CD4-positive, alpha-beta T cell (primary cell): Measurements from ENCODE around the gene NACA2. TPM values are rescaled to one million over a fixed set of nuclear protein-coding genes. Genes with fewer than 3 reads are reported as not detected.

Experiments
- ATAC-seq: fragments of 200-7000 bp; cut with Tn5 transposase; one replicate; pipeline ENCODE4 v1.10.0; 2022; ENCODE audit warnings: mild to moderate bottlenecking; ENCODE audit not compliant: poor library complexity
- CTCF ChIA-PET: fragments of 350-600 bp; sonication (Branson Sonifier 250); formaldehyde crosslinking; loops from one replicate; lab custom pipeline; 2021; ENCODE audit warnings: antibody characterized with exemption, inconsistent platforms; lab: Charles Lee
- POLR2A ChIA-PET: fragments of 350-600 bp; sonication (Branson Sonifier 250); formaldehyde crosslinking; loops from one replicate; lab custom pipeline; 2021; ENCODE audit warnings: antibody characterized with exemption, inconsistent platforms; lab: Charles Lee
- DNase-seq, 14 experiments: peaks; one replicate each; pipeline ENCODE4 v3.0.0-alpha.2; 2013 to 2020; ENCODE audit warnings: mixed read lengths in 2 of 14
- H3K27ac ChIP-seq, 2 donors: one replicate each; pipeline versions ENCODE4 v1.5.1 to v1.7.0; 2013; ENCODE audit warnings: low read length in 2 of 2, low read depth in 1 of 2, mild to moderate bottlenecking in 1 of 2
- H3K27me3 ChIP-seq, 2 experiments: 1 replicate in 1 of 2; 2 replicates in 1 of 2; pipeline versions ENCODE4 v1.6.1 to v1.7.0; 2013; ENCODE audit warnings: low read length in 2 of 2, control low read depth in 1 of 2, mild to moderate bottlenecking in 1 of 2, moderate library complexity in 1 of 2; ENCODE audit not compliant: insufficient read depth in 2 of 2, control insufficient read depth in 1 of 2
- H3K36me3 ChIP-seq: one replicate; pipeline ENCODE4 v1.6.1; 2013; ENCODE audit warnings: low read length, control low read depth; ENCODE audit not compliant: insufficient read depth
- H3K4me1 ChIP-seq: one replicate; pipeline ENCODE4 v1.6.1; 2013; ENCODE audit warnings: low read length, control low read depth; ENCODE audit not compliant: insufficient read depth
- H3K4me3 ChIP-seq: one replicate; pipeline ENCODE4 v1.5.1; 2013; ENCODE audit warnings: mild to moderate bottlenecking, low read length, moderate library complexity
- H3K9me3 ChIP-seq, 2 experiments: 1 replicate in 1 of 2; 2 replicates in 1 of 2; pipeline versions ENCODE4 v1.6.1 to v1.7.0; 2013; ENCODE audit warnings: low read length in 2 of 2, mild to moderate bottlenecking in 2 of 2, control low read depth in 1 of 2, moderate library complexity in 1 of 2; ENCODE audit not compliant: control insufficient read depth in 1 of 2, insufficient read depth in 1 of 2
- H3K27ac Mint-ChIP-seq: one replicate; pipeline ENCODE4 v1.8.0; 2020; ENCODE audit warnings: mixed read lengths
- H3K27me3 Mint-ChIP-seq: one replicate; pipeline ENCODE4 v1.8.0; 2021; ENCODE audit warnings: mixed read lengths
- H3K36me3 Mint-ChIP-seq: one replicate; pipeline ENCODE4 v1.8.0; 2021; ENCODE audit warnings: low read depth, mixed read lengths
- H3K4me1 Mint-ChIP-seq: one replicate; pipeline ENCODE4 v1.8.0; 2021; ENCODE audit warnings: low read depth, mixed read lengths
- H3K4me3 Mint-ChIP-seq: one replicate; pipeline ENCODE4 v1.8.0; 2020; ENCODE audit warnings: mild to moderate bottlenecking, mixed read lengths
- H3K9me3 Mint-ChIP-seq: one replicate; pipeline ENCODE4 v1.8.0; 2020; ENCODE audit warnings: mixed read lengths
- intact Hi-C, 2 experiments: fragments of 100-400 bp; cut with DNase I in 1 of 2; cut with micrococcal nuclease in 1 of 2; formaldehyde crosslinking; loops; one replicate each; pipeline versions ENCODE4 v1.15.1 to v1.9.0; 2023 to 2025; cut with DNase I, micrococcal nuclease
- total RNA-seq, 174 experiments: library from RNA in 2 of 174; stranded (reverse) in 2 of 174; gene quantifications; one replicate each; pipeline ENCODE4 v1.2.3 and lab custom pipeline; 2021 to 2026
- TF ChIP-seq, protein P1 (sequence below): fragments of 200-600 bp; IDR thresholded peaks from one replicate; pipeline ENCODE4 v1.8.0; 2022; ENCODE audit warnings: antibody characterized with exemption, mild to moderate bottlenecking

Gene NACA2
- total RNA-seq, 2 experiments from 2014 or later = not detected

DNA sequence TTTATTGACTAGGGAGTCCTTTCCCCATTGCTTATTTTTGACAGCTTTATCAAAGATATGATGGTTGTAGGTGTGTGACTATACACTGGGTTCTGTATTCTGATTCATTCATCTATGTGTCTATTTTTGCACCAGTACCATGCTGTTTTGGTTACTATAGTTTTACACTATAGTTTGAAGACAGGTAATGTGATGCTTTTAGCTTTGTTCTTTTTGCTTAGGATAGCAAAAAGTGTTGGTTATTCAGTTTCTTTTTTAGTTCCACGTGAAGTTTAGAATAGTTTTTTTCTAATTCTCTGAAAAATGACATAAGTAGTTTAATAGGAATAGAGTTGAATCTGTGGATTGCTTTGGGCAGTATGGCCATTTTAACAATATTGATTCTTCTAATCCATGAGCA is 50.1 kb downstream of the NACA2 start:
- TF ChIP-seq, protein P1, sequence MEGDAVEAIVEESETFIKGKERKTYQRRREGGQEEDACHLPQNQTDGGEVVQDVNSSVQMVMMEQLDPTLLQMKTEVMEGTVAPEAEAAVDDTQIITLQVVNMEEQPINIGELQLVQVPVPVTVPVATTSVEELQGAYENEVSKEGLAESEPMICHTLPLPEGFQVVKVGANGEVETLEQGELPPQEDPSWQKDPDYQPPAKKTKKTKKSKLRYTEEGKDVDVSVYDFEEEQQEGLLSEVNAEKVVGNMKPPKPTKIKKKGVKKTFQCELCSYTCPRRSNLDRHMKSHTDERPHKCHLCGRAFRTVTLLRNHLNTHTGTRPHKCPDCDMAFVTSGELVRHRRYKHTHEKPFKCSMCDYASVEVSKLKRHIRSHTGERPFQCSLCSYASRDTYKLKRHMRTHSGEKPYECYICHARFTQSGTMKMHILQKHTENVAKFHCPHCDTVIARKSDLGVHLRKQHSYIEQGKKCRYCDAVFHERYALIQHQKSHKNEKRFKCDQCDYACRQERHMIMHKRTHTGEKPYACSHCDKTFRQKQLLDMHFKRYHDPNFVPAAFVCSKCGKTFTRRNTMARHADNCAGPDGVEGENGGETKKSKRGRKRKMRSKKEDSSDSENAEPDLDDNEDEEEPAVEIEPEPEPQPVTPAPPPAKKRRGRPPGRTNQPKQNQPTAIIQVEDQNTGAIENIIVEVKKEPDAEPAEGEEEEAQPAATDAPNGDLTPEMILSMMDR = no peak
- intact Hi-C loops = no loop called here
- POLR2A ChIA-PET = no interaction called here
- ATAC-seq (no peak), DNase-seq (no peak)
- Histone ChIP-seq H3K4me3 (no peak overlapping the region), H3K9me3 (peaks cover 0 to 3% of the 10 kb centered on the region in 2 experiments), H3K27ac (no peak overlapping the region), H3K36me3 (no peaks in the 10 kb centered on the region), H3K27me3 (peaks cover 0 to 3% of the 10 kb centered on the region in 2 experiments), H3K4me1 (no peaks in the 10 kb centered on the region)
- Mint-ChIP-seq H3K36me3 (no peaks in the 10 kb centered on the region), H3K9me3 (no peaks in the 10 kb centered on the region), H3K4me1 (no peaks in the 10 kb centered on the region), H3K27me3 (peaks cover 18% of the 10 kb centered on the region), H3K4me3 (no peak overlapping the region), H3K27ac (no peak overlapping the region)
- CTCF ChIA-PET = no interaction called here

Other genes starting within 250 kb of the NACA2 start
- under 1 TPM in 1 of 2 experiments, not detected in 1; 0.06 TPM for gene TBX2, start 191.4 kb downstream of the NACA2 start, total RNA-seq
- gene TBX4, start 138.8 kb downstream of the NACA2 start, total RNA-seq = not detected